HG03103 (cell line): Measurements from ENCODE around the gene STX7.

ENCODE experiments used
- ATAC-seq: cut with Tn5 transposase; IDR thresholded peaks from one replicate; pipeline ENCODE4 v1.9.1; 2021; ENCODE audit warnings: low read depth; ENCODE audit not compliant: unreplicated experiment

STX7 gene

DNA sequence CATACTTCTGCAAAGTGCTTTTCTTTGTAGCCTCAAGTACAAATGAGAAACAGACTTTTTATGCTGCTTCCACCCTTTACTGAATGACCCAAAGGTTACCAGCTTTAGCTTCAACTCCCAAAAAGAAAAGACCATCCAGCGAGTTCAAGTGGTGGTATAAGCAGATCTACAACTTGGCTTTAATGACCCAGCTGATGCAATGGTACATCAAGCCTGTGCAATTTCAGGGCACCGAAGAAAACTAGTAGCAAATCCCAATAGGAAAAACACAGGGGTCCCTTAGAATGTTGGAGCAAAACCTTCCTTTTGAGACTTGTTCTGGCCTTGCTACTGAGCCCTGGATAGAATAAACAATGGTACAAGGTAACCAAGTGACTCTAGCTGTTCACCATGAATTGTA lies 33.8 kb downstream of the STX7 start:
- ATAC-seq, result no peak

- no peak for ATAC-seq
Measured at GRCh38 chr6:132478674-132479073, 34.2 kb downstream of the STX7 start.

DNA sequence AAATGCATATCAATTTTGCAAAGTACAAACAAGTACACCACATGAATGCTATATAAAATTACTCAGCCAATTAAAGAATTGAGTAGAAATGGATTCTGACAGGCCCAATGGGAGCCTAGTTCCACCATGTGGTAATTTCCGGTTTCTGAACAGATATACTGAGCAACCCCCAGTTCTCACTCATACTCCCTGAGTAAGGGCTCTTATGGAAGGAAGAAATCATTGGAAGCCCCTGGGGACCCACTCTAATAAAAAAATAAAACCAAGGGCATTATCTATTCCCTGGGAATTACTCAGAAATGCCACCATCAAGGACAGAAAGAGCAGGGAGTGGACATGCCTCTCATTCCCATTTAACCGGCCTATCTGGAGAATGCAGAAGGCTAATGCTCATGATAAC lies 34.6 kb downstream of the STX7 start:
- no peak for ATAC-seq

GRCh38 chr6:132476688-132477087 lies 36.2 kb downstream of the STX7 start:
- no peak for ATAC-seq

GRCh38 chr6:132475925-132476324 lies 37.0 kb downstream of the STX7 start:
- ATAC-seq, result no peak

DNA sequence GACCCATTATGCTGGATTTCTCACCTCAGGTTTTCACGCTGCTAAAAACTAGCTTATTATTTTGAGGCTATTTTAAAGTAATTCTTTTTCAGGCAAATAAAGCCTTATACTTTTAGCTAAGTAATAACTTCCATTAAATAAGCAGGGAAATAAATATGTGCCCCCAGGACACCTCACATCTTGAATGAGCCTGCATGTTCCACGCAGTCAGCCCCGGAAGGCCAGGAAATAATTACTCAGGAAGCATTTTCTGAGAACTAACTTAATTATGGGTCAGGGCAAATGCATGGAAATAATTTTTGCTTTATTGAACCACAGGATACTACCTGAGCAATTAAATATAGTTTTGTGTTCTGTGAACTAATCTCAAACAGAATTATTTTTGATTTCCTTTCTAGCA lies 41.1 kb downstream of the STX7 start:
- ATAC-seq, result no peak

DNA sequence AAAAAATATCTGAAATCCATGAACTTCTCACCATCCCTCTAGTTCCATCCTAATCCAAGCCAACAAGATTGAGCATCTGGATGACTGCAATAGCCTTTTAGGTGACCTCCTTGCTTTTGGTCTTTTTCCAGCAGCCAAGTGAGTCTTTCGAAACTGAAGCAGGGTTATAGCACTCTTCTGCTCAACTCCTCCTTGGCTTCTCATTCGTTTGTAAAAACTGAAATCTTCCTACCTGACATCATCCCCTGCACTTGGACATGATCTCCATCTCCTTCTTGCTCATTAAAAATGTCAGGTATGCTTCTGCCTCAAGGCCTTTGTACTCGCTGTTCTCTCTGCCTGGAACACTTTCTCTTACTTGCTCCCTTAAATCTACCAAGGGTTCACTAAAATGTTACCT lies 46.0 kb downstream of the STX7 start:
- ATAC-seq, result no peak

DNA sequence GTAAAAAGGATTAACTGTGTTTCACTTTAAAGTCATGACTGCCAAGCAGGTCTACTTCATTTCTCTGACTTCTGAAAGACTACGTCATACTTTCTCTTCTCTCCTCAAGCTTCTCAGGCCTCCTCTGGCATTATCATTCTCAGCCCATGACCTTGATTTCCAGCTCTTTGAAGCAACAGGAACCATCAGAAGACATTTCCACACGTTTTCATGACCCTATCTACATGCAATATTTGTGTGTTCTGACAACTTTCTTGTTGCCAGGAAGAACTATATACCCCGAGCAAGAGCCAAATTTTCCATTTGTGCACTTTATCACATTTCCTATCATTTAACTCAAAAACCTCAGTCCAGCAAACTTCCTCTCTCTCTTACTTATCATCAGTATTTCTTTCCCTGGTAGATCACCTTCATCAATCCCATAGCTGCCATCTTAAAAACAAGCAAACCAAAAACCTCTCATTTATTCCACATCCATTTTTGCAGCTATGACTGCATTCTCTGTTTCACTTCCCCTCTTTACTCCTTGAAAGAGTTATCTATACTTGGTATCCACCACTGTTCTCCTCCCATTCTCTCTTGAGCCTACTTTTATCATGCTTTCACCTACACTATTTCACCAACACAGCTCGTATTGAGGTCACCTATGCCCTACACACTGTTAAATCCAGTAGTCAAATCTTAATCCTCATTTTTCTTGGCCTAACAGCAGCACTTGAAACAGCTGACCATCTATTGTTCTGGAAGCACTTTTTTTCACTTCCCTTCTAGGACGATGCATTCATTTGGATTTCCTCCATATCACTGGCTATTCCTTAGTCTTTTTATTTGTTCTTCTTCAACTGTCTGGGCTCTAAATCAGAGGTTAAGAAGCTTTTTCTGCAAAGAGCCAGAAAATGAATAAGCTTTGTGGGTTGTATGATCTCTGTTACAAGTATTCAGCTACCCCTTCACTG lies 47.1 kb downstream of the STX7 start:
- ATAC-seq, result peak; percentile 95

- no peak for ATAC-seq
Measured at GRCh38 chr6:132464538-132465256, 48.2 kb downstream of the STX7 start.

DNA sequence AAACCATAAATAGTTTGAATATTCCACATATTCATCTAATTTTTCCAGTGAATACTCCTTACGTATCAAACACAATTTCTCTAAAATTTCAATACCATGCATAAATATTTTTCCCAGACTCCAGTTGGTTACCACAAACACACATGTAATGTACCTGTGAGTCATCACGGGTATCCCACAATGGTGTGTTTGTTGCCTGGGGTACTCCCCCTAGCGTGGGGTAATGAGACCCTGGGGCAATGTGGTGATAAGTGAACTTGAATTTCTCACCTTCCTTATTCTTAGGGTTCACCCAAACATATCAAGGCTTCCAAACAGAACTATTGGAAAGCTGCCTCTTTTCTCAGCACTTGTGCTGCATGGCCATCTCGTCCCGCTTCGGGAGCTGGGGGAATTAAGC lies 51.0 kb downstream of the STX7 start:
- ATAC-seq, result no peak

DNA sequence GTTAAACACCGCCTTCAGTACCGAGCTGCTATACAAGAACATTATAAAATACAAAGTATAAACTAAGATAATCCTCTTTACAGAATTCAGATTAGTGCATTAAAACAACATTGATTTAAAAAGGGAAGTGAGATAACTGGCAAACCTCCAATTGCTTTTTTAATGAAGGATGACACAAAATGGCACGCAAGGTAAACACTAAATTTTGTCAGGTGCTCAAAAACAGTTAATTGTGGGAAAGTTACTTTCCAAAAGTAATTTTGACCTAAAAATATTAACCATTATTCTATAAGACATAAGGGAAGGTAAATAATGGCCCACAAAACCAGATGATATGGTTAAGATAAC lies 53.3 kb downstream of the STX7 start:
- no peak for ATAC-seq

DNA sequence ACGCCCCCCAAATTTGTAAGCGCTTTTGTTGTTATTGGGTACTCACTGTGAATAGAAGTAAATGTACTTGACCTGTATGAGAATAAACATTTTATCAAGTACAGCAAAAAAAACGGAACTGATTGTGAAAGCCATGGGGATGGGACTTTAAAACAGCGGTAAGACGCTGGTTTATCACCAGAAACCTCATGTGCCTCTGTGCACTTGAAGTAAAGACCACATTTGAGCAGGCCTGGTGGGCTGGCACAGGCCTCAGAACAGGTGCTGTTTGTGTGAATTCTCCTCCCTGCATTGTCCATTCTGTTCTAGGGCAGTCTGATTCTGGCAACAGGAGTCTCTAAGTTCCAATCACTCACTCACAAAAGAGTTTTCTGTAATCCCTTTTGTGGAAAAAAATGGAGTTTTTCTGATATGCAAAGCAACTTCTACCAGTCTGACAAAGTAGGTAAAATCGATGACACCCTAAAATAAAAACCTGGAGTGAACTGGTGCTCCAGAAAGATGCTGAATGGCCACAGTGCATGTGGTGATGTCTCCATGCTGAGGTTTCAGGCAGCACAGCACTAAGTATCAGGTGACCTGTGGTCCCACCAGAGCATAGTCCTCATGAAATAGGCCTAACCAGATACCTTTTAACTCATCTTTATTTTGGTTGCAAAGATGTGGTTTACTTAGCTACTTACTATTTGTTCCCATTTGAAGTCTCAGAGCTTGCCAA lies 53.9 kb downstream of the STX7 start:
- ATAC-seq, result no peak

- ATAC-seq, result peak; percentile 83
Measured at GRCh38 chr6:132456700-132457143, 56.2 kb downstream of the STX7 start.

GRCh38 chr6:132446855-132447241 lies 66.1 kb downstream of the STX7 start:
- ATAC-seq, result no peak

DNA sequence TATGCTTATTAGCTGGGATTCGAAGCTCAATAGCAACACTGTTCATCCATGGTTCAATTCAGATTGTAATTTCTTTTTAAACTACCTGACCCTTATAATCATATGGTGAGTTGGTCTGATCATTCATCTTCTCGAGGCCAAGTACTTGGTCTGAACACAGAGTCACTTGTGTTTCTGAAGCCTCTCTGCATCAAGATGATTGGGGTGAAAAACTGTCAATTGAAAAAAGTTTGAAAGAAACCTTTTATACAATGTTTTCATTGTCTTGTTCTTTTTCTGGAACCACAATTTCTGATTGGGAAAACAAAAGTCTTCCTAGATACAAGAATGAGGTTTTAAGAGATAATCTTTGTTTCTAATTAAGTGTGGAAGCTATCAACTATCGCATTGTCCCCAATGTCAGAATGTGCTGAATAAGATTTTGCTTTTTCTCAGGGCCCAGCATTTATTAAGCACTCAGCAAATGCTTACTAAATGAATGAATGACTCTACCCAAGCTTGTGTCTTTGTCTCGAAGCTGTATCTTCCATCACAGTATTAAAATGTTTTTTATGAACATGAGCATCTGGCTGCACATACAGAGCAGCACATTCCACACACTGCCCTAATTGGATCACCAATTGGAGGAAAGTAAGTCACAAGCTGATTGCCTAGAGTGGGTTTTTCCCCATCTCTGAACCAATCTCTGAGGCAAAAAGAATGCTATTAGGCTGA lies 66.6 kb downstream of the STX7 start:
- no peak for ATAC-seq

GRCh38 chr6:132445201-132445951 lies 67.5 kb downstream of the STX7 start:
- ATAC-seq, result no peak

DNA sequence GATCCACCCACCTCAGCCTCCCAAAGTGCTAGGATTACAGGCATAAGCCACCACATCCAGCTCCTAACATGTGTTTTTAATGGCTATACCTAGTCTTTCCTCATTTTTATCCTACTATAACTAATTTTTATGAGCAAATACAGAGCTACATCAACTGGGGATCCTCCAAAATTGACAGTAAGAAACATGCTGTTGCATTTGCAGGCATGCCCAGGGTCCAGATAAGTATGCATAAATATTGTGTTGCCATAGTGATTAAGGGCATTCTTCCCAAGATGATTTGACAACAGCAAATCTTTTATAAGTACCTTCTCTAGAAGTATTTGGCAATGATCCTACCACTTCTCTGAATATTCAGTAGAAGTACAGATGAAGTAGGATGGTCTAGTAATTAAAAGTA lies 69.7 kb downstream of the STX7 start:
- ATAC-seq, result no peak

DNA sequence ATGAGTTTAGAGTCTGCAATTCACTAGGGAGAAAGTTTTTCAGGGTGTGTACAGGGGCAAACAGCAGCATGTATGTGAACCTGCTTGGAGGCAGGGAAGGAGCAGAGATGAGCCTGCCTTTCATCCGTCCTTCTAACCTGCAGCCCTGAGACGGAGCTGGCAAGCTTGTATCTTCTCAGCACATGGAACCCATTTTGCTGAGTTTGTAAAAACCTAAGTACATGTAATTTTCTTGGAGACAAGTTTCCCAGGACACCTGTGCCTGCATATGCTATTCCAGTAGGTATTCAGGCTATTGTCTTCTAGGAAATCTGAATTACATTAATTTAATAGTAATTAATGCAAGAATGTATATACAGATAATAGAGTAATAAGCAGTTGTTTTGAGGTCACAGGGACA lies 82.8 kb downstream of the STX7 start:
- no peak for ATAC-seq

GRCh38 chr6:132425176-132425575 lies 87.7 kb downstream of the STX7 start:
- ATAC-seq, result no peak

- ATAC-seq, result no peak
Measured at GRCh38 chr6:132423839-132424238, 89.1 kb downstream of the STX7 start.
